GM12892 (cell line): ENCODE results near the gene HIGD2A.

ENCODE experiments used
- POLR2A ChIP-seq: IDR thresholded peaks from 2 replicates; pipeline ENCODE4 v1.6.1; 2011; ENCODE audit warnings: low read depth, low read length, control low read depth
- POLR2AphosphoS5 ChIP-seq: IDR thresholded peaks from 2 replicates; pipeline ENCODE4 v1.6.1; 2011; ENCODE audit warnings: low read depth, low read length, control low read depth

DNA sequence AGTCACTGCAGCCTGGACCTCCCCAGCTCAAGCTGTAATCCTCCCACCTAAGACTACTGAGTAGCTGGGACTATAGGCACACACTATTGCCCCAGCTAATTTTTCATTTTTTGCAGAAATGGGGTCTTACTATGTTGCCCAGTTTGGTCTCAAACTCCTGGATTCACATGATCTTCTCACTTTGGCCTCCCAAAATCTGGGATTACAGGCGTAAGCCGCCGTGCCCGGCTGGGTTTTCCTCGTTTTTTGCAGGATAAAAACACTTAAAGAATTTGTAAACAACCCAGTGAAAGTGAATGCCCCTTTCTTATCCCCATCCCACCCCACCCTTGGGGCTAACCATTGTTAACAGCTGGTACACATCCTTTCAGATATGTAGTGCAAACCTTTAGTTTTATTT, 20.0 kb downstream of the HIGD2A start:
- no peak for TF ChIP-seq POLR2AphosphoS5
- no peak for TF ChIP-seq POLR2A
